GM12891 (cell line): Measurements from ENCODE around the gene TENM3.

ENCODE experiments used
- POLR2A ChIP-seq: IDR thresholded peaks from 2 replicates; pipeline ENCODE4 v1.6.1; 2011; ENCODE audit warnings: low read depth, low read length, control low read depth
- POLR2AphosphoS5 ChIP-seq: IDR thresholded peaks from 2 replicates; pipeline ENCODE4 v1.6.1; 2011; ENCODE audit warnings: low read depth, low read length, control low read depth
- TAF1 ChIP-seq: IDR thresholded peaks from 2 replicates; pipeline ENCODE4 v1.6.1; 2011; ENCODE audit warnings: low read depth, low read length, control low read depth

DNA sequence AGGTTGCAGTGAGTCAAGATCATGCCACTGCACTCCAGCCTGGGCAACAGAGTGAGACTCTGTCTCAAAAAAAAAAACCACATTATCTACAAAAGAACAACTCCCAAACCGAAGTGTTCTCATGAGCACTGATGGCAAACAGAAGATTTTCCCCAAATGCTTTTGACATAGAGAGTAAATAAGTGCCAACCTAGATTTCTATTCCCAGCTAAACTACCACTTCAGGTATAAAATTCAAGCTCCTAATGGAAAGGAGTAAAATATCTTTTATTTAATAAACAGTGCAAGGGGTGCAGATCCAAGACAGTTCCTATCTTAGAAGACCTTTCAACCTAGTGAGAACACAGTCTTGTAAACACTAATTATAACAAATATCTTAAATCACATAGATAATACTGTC lies 170.3 kb downstream of the TENM3 start:
- no peak for TF ChIP-seq POLR2A
- no peak for TF ChIP-seq TAF1
- TF ChIP-seq POLR2AphosphoS5 = no peak
